H9 (cell line): Measurements from ENCODE around the gene ANXA1. TPM values are rescaled to one million over a fixed set of nuclear protein-coding genes. Genes with fewer than 3 reads are reported as not detected.
A peak's percentile ranks its signal among the peaks of the same experiment; 100 is the strongest.

ENCODE experiments used
- DNase-seq: peaks from one replicate; pipeline ENCODE4 v3.0.0-alpha.2; 2017
- H2AFZ ChIP-seq: one replicate; pipeline ENCODE4 v1.6.1; 2013; ENCODE audit warnings: mild to moderate bottlenecking, low read length, control low read depth, moderate library complexity
- H2AK5ac ChIP-seq: 2 replicates; pipeline ENCODE4 v1.6.1; 2013; ENCODE audit warnings: low read length, control low read depth, mixed read lengths; ENCODE audit not compliant: insufficient read length
- H2BK120ac ChIP-seq: one replicate; pipeline ENCODE4 v1.6.1; 2013; ENCODE audit warnings: low read depth, mild to moderate bottlenecking, low read length, control low read depth, inconsistent platforms; ENCODE audit not compliant: poor library complexity, severe bottlenecking
- H2BK12ac ChIP-seq: 2 replicates; pipeline ENCODE4 v1.6.1; 2013; ENCODE audit warnings: low read length, control low read depth, mixed read lengths, low read depth; ENCODE audit not compliant: insufficient read length
- H2BK15ac ChIP-seq: 2 replicates; pipeline ENCODE4 v1.6.1; 2013; ENCODE audit warnings: low read depth, low read length, control low read depth
- H2BK20ac ChIP-seq: one replicate; pipeline ENCODE4 v1.6.1; 2013; ENCODE audit warnings: low read depth, mild to moderate bottlenecking, low read length, control low read depth, inconsistent platforms; ENCODE audit not compliant: poor library complexity, severe bottlenecking
- H2BK5ac ChIP-seq: 2 replicates; pipeline ENCODE4 v1.6.1; 2013; ENCODE audit warnings: low read length, control low read depth, mixed read lengths; ENCODE audit not compliant: insufficient read length
- H3K14ac ChIP-seq: 2 replicates; pipeline ENCODE4 v1.6.1; 2013; ENCODE audit warnings: low read length, control low read depth; ENCODE audit not compliant: insufficient read depth
- H3K18ac ChIP-seq: 2 replicates; pipeline ENCODE4 v1.6.1; 2013; ENCODE audit warnings: low read depth, mild to moderate bottlenecking, mixed read lengths, low read length, control low read depth; ENCODE audit not compliant: insufficient read length
- H3K23ac ChIP-seq: 2 replicates; pipeline ENCODE4 v1.6.1; 2013; ENCODE audit warnings: low read length, control low read depth, mixed read lengths, low read depth; ENCODE audit not compliant: insufficient read length
- H3K23me2 ChIP-seq: 2 replicates; pipeline ENCODE4 v1.6.1; 2013; ENCODE audit warnings: low read depth, mild to moderate bottlenecking, mixed read lengths, low read length, control low read depth; ENCODE audit not compliant: insufficient read length, poor library complexity, severe bottlenecking
- H3K27ac ChIP-seq: 2 replicates; pipeline ENCODE4 v1.5.1; 2013; ENCODE audit warnings: low read length, control low read depth, mixed read lengths, low read depth; ENCODE audit not compliant: insufficient read length
- H3K27me3 ChIP-seq: 2 replicates; pipeline ENCODE4 v1.6.1; 2013; ENCODE audit warnings: low read length, control low read depth, inconsistent platforms; ENCODE audit not compliant: insufficient read depth
- H3K4ac ChIP-seq: 2 replicates; pipeline ENCODE4 v1.6.1; 2013; ENCODE audit warnings: low read depth, mild to moderate bottlenecking, control low read depth, inconsistent platforms, low read length, moderate library complexity
- H3K4me1 ChIP-seq: 2 replicates; pipeline ENCODE4 v1.6.1; 2013; ENCODE audit warnings: low read length, control low read depth, inconsistent platforms; ENCODE audit not compliant: insufficient read depth
- H3K4me2 ChIP-seq: 2 replicates; pipeline ENCODE4 v1.6.1; 2013; ENCODE audit warnings: low read length, control low read depth, mixed read lengths; ENCODE audit not compliant: insufficient read length, insufficient read depth
- H3K56ac ChIP-seq: 2 replicates; pipeline ENCODE4 v1.6.1; 2013; ENCODE audit warnings: low read depth, mild to moderate bottlenecking, mixed read lengths, low read length, control low read depth; ENCODE audit not compliant: insufficient read length
- H3K79me1 ChIP-seq: 2 replicates; pipeline ENCODE4 v1.6.1; 2013; ENCODE audit warnings: low read depth, mild to moderate bottlenecking, moderate library complexity, low read length, control low read depth, inconsistent platforms; ENCODE audit not compliant: insufficient read depth, poor library complexity, severe bottlenecking
- H3K79me2 ChIP-seq: 2 replicates; pipeline ENCODE4 v1.6.1; 2013; ENCODE audit warnings: low read length, control low read depth, inconsistent platforms; ENCODE audit not compliant: insufficient read depth
- H3K9ac ChIP-seq: 2 replicates; pipeline ENCODE4 v1.6.1; 2013; ENCODE audit warnings: low read length, control low read depth, mixed read lengths; ENCODE audit not compliant: insufficient read length; ENCODE audit errors: extremely low read depth
- H3K9me3 ChIP-seq: one replicate; pipeline ENCODE4 v1.6.1; 2013; ENCODE audit warnings: low read depth, low read length, inconsistent platforms; ENCODE audit not compliant: control insufficient read depth
- H3T11ph ChIP-seq: one replicate; pipeline ENCODE4 v1.6.1; 2013; ENCODE audit warnings: mild to moderate bottlenecking, low read length, control low read depth, inconsistent platforms
- H4K20me1 ChIP-seq: one replicate; pipeline ENCODE4 v1.6.1; 2013; ENCODE audit not compliant: control insufficient read depth, insufficient read length, insufficient read depth
- H4K5ac ChIP-seq: 2 replicates; pipeline ENCODE4 v1.6.1; 2013; ENCODE audit warnings: low read depth, mild to moderate bottlenecking, mixed read lengths, low read length, control low read depth; ENCODE audit not compliant: insufficient read length
- H4K8ac ChIP-seq: replicated peaks from 2 replicates; pipeline ENCODE4 v1.6.1; 2013; ENCODE audit warnings: low read length, control low read depth, mixed read lengths, low read depth; ENCODE audit not compliant: insufficient read length
- H4K91ac ChIP-seq: 2 replicates; pipeline ENCODE4 v1.6.1; 2013; ENCODE audit warnings: low read depth, mild to moderate bottlenecking, moderate library complexity, mixed read lengths, low read length, control low read depth; ENCODE audit not compliant: insufficient read length
- H3K27ac Mint-ChIP-seq, 3 experiments: 2 replicates in 2 of 3; 3 replicates in 1 of 3; pipeline ENCODE4 v1.8.0; 2020 to 2021; ENCODE audit warnings: mixed read lengths in 3 of 3, mild to moderate bottlenecking in 1 of 3, moderate library complexity in 1 of 3
- H3K27me3 Mint-ChIP-seq: 2 replicates; pipeline ENCODE4 v1.8.0; 2021; ENCODE audit warnings: low read depth, mild to moderate bottlenecking, moderate library complexity, mixed read lengths
- H3K36me3 Mint-ChIP-seq, 3 experiments: 2 replicates in 2 of 3; 3 replicates in 1 of 3; pipeline ENCODE4 v1.8.0; 2020 to 2021; ENCODE audit warnings: low read depth in 3 of 3, mixed read lengths in 3 of 3; ENCODE audit not compliant: insufficient read depth in 1 of 3
- H3K4me1 Mint-ChIP-seq, 2 experiments: 2 replicates each; pipeline ENCODE4 v1.8.0; 2020; ENCODE audit warnings: mixed read lengths in 2 of 2
- H3K4me3 Mint-ChIP-seq, 2 experiments: 2 replicates in 1 of 2; 3 replicates in 1 of 2; pipeline ENCODE4 v1.8.0; 2020 to 2021; ENCODE audit warnings: mild to moderate bottlenecking in 2 of 2, mixed read lengths in 2 of 2, moderate library complexity in 1 of 2
- H3K9me3 Mint-ChIP-seq, 2 experiments: 2 replicates in 1 of 2; 3 replicates in 1 of 2; pipeline ENCODE4 v1.8.0; 2020; ENCODE audit warnings: mild to moderate bottlenecking in 2 of 2, mixed read lengths in 2 of 2, moderate library complexity in 1 of 2
- WGBS: extraction: QIAGEN DNeasy Blood & Tissue Kit; methylation state at CpG from one replicate; pipeline ENCODE4 v1.1.7; 2013; ENCODE audit warnings: missing lambda C conversion rate, low lambda C conversion rate, mixed read lengths; ENCODE audit not compliant: insufficient read length; ENCODE audit errors: extremely low coverage; 5-methylcytosine and 5-hydroxymethylcytosine counted together
- total RNA-seq: library from RNA; stranded (reverse); gene quantifications from 2 replicates; pipeline ENCODE4 v1.2.1, GENCODE V29; 2021
- TF ChIP-seq, protein P1 (sequence below): fragments of 200-600 bp; sonication (generic); conservative IDR thresholded peaks from 3 replicates; pipeline ENCODE4 v1.8.0; 2021; ENCODE audit warnings: antibody characterized with exemption, mild to moderate bottlenecking

The ANXA1 gene
- total RNA-seq, 1 experiment from 2014 or later, result 3.5 TPM

DNA sequence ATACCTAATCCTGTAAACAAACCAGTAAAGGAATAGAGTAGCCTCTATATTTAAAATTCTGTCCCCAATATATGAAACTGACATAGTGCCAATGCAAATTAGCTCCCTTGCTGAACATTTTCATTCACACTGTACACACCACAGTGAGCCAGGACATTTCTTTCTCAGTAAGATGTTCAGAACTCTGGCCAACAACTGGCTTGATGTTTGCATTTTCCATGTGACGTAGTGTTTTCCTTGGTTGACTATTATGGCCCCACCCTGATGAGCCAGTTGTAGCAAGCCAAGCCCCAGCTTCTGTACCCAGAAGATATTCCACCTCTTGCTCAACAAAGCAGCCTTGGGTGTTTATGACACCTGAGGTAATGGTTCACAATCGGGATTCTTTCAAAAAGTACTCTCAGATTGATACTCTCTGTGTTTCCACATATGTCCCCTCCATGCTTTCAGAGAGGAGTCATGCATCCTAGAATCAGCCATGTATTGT lies 17.7 kb upstream of the ANXA1 start:
- peak overlapping the region in 1 of 3 experiments; percentile 26; a peak in 2 of 7 replicates for H3K27ac Mint-ChIP-seq
- WGBS, result no CpG with 5 or more reads among the region's 2 CpGs
- Histone ChIP-seq H3K18ac (no peak overlapping the region), H3K79me1 (no peaks in the 10 kb centered on the region), H3K23me2 (no peaks in the 10 kb centered on the region), H3K14ac (no peak overlapping the region), H3K27ac (no peak overlapping the region), H3K79me2 (no peaks in the 10 kb centered on the region), H2BK5ac (no peak overlapping the region), H4K8ac (no peak overlapping the region), H2BK15ac (no peak overlapping the region), H3K9ac (no peak overlapping the region), H3K9me3 (no peaks in the 10 kb centered on the region), H2BK20ac (no peak overlapping the region), H2BK12ac (no peak overlapping the region), H3K56ac (no peak overlapping the region), H4K20me1 (no peaks in the 10 kb centered on the region), H3K4ac (no peak overlapping the region), H3K23ac (no peak overlapping the region), H3K4me1 (no peaks in the 10 kb centered on the region), H3T11ph (no peak overlapping the region), H2AK5ac (no peak overlapping the region), H3K4me2 (no peak overlapping the region), H2BK120ac (no peak overlapping the region), H2AFZ (no peak overlapping the region), H3K27me3 (no peaks in the 10 kb centered on the region), H4K5ac (no peak overlapping the region), H4K91ac (no peak overlapping the region)
- H3K4me3 Mint-ChIP-seq, result no peak overlapping the region
- peaks cover 10 to 17% of the 10 kb centered on the region in 2 experiments for H3K4me1 Mint-ChIP-seq
- no peak for DNase-seq
- TF ChIP-seq, protein P1, sequence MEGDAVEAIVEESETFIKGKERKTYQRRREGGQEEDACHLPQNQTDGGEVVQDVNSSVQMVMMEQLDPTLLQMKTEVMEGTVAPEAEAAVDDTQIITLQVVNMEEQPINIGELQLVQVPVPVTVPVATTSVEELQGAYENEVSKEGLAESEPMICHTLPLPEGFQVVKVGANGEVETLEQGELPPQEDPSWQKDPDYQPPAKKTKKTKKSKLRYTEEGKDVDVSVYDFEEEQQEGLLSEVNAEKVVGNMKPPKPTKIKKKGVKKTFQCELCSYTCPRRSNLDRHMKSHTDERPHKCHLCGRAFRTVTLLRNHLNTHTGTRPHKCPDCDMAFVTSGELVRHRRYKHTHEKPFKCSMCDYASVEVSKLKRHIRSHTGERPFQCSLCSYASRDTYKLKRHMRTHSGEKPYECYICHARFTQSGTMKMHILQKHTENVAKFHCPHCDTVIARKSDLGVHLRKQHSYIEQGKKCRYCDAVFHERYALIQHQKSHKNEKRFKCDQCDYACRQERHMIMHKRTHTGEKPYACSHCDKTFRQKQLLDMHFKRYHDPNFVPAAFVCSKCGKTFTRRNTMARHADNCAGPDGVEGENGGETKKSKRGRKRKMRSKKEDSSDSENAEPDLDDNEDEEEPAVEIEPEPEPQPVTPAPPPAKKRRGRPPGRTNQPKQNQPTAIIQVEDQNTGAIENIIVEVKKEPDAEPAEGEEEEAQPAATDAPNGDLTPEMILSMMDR, result no peak
- H3K9me3 Mint-ChIP-seq, result no peaks in the 10 kb centered on the region
- H3K27me3 Mint-ChIP-seq, result no peaks in the 10 kb centered on the region
- no peaks in the 10 kb centered on the region for H3K36me3 Mint-ChIP-seq
